Fibroblast of villous mesenchyme (primary cell): ENCODE data around the gene PATL2. TPM values are rescaled to one million over a fixed set of nuclear protein-coding genes. Genes with fewer than 3 reads are reported as not detected.

Experiments
- DNase-seq: peaks from one replicate; pipeline ENCODE4 v3.0.0-alpha.2; 2010; ENCODE audit warnings: low read depth
- H3K4me3 ChIP-seq: 2 replicates; pipeline ENCODE4 v1.5.1; 2011; ENCODE audit warnings: low read depth, mild to moderate bottlenecking, low read length
- CTCF ChIP-seq: IDR thresholded peaks from 2 replicates; pipeline ENCODE4 v1.5.1; 2012; ENCODE audit warnings: low read depth, mild to moderate bottlenecking, low read length; ENCODE audit not compliant: insufficient read depth
- total RNA-seq: library from RNA; depleted of rRNA; stranded (reverse); fragments of >200 nt; gene quantifications from 2 replicates; pipeline ENCODE4 v1.2.3, GENCODE V29; 2012

The PATL2 gene
- total RNA-seq, 1 donor = 0.86 TPM

GRCh38 chr15:44675911-44676310 lies 35.2 kb downstream of the PATL2 start:
- H3K4me3 ChIP-seq = no peak overlapping the region
- TF ChIP-seq CTCF = no peak
- no peak for DNase-seq

- DNase-seq = no peak
Measured at GRCh38 chr15:44673639-44674038, 37.5 kb downstream of the PATL2 start.

GRCh38 chr15:44670087-44670950 lies 40.8 kb downstream of the PATL2 start:
- H3K4me3 ChIP-seq = no peak overlapping the region
- no peak for TF ChIP-seq CTCF
- DNase-seq = no peak

More at GRCh38 chr15:44673639-44674038, 37.5 kb downstream of the PATL2 start:
- H3K4me3 ChIP-seq = no peak overlapping the region
- TF ChIP-seq CTCF = no peak

- DNase-seq = no peak
- no peak for TF ChIP-seq CTCF
- no peak overlapping the region for H3K4me3 ChIP-seq
Measured at GRCh38 chr15:44668921-44669320, 42.2 kb downstream of the PATL2 start.

GRCh38 chr15:44667039-44667360 lies 44.1 kb downstream of the PATL2 start:
- DNase-seq = no peak
- no peak for TF ChIP-seq CTCF
- H3K4me3 ChIP-seq = no peak overlapping the region

- no peak for DNase-seq
- H3K4me3 ChIP-seq = no peak overlapping the region
- no peak for TF ChIP-seq CTCF
Measured at GRCh38 chr15:44666210-44667038, 44.7 kb downstream of the PATL2 start.
